Stimulated activated naive B cell treated with anti-CD40 and anti-IgM and Interleukin-4, amounts not matched to agents 10 μg/mL and 1 μg/mL and 100 μg/mL, for 72 hours (primary cell): ENCODE measurements around the gene DDX10.

Experiments used
- ATAC-seq, 2 donors: fragments of 150-1000 bp; cut with Tn5 transposase; replicated peaks; 2 replicates each; pipeline ENCODE4 v1.10.0; 2021; ENCODE audit warnings: moderate library complexity in 1 of 2
- DNase-seq: peaks from one replicate; pipeline ENCODE4 v3.0.0; 2021
- H3K27ac Mint-ChIP-seq: one replicate; pipeline ENCODE4 v1.8.0; 2022; ENCODE audit warnings: mild to moderate bottlenecking, mixed read lengths
- H3K27me3 Mint-ChIP-seq, 2 donors: one replicate each; pipeline ENCODE4 v1.8.0; 2022; ENCODE audit warnings: mixed read lengths in 2 of 2
- H3K36me3 Mint-ChIP-seq, 2 donors: one replicate each; pipeline ENCODE4 v1.8.0; 2022; ENCODE audit warnings: mixed read lengths in 2 of 2, mild to moderate bottlenecking in 1 of 2
- H3K4me1 Mint-ChIP-seq, 2 donors: one replicate each; pipeline ENCODE4 v1.8.0; 2022; ENCODE audit warnings: mixed read lengths in 2 of 2, mild to moderate bottlenecking in 1 of 2
- H3K4me3 Mint-ChIP-seq, 2 donors: one replicate each; pipeline ENCODE4 v1.8.0; 2022; ENCODE audit warnings: mild to moderate bottlenecking in 2 of 2, mixed read lengths in 2 of 2, moderate library complexity in 1 of 2
- H3K9me3 Mint-ChIP-seq, 2 donors: one replicate each; pipeline ENCODE4 v1.8.0; 2022; ENCODE audit warnings: mixed read lengths in 2 of 2, mild to moderate bottlenecking in 1 of 2

The DDX10 gene

DNA sequence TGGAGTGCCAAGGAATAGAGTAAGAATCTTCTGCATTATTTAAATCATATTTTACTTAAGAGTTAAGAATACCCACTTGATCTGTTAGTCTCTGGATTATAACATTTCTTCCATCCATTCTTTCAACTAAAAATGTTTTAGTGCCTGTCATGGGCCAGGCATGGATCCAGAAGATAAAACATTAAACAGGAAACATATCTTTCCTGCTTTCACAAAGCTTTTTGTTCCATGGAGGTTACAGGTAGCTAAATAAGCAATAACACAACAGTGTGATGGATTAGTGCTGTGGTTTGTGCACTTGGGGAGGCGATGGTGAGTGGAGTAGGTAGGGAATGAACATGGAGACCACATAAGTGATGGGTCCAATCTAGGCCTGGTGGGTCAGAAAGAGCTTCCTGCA, 258.5 kb downstream of the DDX10 start:
- peaks cover 12 to 37% of the 10 kb centered on the region in 2 donors for H3K36me3 Mint-ChIP-seq
- ATAC-seq (no peak), DNase-seq (no peak)
- no peaks in the 10 kb centered on the region for H3K27me3 Mint-ChIP-seq
- H3K4me3 Mint-ChIP-seq, result no peak overlapping the region
- no peaks in the 10 kb centered on the region for H3K4me1 Mint-ChIP-seq
- H3K27ac Mint-ChIP-seq, result no peak overlapping the region
- no peaks in the 10 kb centered on the region for H3K9me3 Mint-ChIP-seq

DNA sequence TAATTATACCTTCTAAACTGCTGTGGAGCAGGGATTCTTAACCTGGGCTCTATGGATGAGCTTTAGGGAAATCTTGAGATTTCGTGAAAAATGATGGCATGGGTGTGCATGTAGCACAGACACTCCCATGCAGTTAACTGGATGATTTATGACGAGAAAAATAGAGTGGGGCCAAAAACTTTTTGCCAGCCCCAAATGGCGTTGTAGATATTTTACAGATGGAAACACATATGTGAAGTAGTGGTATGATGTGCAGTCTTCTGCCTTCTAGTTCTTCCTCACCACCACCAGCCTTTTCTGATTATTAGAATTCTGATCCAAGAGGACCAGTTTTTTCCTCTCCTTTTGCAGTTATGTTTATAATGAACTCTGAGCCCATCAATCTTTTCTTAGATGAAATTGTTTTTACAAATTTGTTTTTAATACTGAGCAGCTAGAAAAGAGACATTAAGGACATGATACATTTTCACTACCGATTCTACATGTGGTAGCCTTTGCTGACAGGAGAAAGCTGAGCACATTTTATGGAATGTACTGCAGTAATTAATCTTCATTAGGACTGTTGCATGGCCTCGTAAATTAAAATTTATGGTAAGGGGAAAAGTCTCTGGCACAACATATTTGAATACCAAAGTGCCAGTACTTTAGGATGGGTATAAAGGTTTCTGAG, 261.4 kb downstream of the DDX10 start:
- H3K4me3 Mint-ChIP-seq, result no peak overlapping the region
- peaks cover 16 to 34% of the 10 kb centered on the region in 2 donors for H3K36me3 Mint-ChIP-seq
- no peaks in the 10 kb centered on the region for H3K9me3 Mint-ChIP-seq
- H3K4me1 Mint-ChIP-seq, result no peaks in the 10 kb centered on the region
- ATAC-seq (no peak), DNase-seq (no peak)
- no peak overlapping the region for H3K27ac Mint-ChIP-seq
- H3K27me3 Mint-ChIP-seq, result no peaks in the 10 kb centered on the region

DNA sequence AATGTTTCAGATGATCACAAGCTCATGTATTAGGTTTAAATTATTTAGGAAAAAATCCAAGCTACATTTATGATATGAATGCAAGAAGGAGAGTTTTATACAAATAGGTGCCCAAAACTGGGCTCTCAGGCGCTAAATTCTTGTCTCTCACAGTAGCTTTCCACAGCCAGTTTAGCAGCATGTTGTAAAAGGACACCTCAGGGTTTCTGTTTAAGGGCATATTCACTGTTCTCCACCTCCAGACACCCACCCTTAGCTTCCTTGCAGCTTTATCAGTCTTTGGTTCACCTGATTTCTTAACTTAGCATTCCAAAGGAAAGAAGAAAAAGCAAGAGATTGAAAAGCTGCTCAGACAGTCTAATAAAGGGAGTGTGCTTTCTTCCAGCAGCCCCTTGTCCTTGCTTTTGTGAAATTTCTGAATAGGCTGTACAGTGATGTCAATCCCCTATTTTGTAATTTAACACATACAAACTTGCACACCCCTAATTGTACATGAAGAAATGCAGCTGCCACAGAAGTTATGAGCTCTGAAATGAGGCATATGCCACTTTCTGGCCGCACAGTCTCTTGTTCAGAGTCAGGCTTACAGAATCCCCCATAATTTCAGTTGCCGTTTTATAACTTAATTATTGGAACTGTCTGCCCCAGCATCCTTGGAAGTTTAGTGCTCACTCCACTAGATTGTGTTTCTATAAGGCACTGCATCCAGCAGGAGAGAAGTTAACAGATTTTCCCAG, 262.1 kb downstream of the DDX10 start:
- no peak overlapping the region for H3K4me3 Mint-ChIP-seq
- no peaks in the 10 kb centered on the region for H3K4me1 Mint-ChIP-seq
- H3K9me3 Mint-ChIP-seq, result no peaks in the 10 kb centered on the region
- DNase-seq (no peak), ATAC-seq (no peak)
- H3K27me3 Mint-ChIP-seq, result no peaks in the 10 kb centered on the region
- H3K36me3 Mint-ChIP-seq, result peaks cover 13 to 31% of the 10 kb centered on the region in 2 donors
- no peak overlapping the region for H3K27ac Mint-ChIP-seq

DNA sequence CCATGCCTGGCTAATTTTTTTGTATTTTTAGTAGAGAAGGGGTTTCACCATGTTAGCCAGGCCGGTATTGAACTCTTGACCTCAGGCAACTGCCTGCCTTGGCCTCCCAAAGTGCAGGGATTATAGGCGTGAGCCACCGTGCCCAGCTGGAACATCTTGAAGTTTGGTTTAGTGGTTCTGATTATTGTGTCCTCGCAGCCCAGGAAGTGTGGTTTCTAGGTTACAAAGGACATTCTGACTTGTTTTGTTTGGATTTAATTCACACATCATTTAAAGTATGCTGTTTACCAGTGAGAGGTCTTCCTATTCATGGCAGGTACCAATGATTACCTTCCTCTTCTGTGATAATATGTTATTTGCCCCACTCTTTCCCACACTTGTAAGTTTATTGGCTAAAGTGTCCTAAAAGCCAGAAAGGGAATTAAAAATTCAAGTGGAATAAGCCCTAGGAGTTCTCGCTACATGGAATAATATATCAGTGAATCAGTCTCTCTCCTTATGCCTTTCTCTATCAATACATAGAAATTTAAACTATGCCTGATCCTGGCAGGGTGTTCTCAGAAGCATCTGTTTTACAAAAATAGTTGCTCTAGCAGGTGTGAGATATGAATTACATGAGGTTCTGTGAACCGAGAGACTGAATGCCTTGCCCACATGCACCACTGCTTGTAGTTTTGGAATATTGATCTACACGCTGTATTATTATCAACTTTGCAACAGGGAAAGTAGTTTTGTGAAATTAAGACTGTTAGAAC, 263.1 kb downstream of the DDX10 start:
- DNase-seq, result no peak
- Mint-ChIP-seq H3K36me3 (peaks cover 16 to 37% of the 10 kb centered on the region in 2 donors), H3K4me1 (no peaks in the 10 kb centered on the region), H3K4me3 (no peak overlapping the region), H3K9me3 (no peaks in the 10 kb centered on the region), H3K27me3 (no peaks in the 10 kb centered on the region), H3K27ac (no peak overlapping the region)
- ATAC-seq, result no peak

DNA sequence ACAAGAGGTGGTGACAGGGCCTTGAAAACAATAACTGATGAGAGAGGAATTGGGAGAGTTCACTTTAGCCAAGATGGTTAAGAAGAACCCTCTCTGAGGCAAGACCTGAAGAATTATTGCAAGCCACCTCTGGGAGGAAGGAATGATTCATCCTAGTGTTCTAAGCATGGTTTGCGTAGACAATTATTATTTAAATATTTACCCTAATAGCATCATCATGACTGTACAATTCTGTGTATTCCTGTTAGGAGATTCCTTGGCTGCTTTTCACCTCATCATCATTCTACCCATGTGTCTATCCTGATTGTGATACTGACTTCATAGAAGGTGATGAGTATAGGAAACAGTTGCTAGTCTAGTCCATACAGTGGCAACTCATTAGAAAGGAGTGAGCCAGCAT, 264.4 kb downstream of the DDX10 start:
- DNase-seq, result no peak
- Mint-ChIP-seq H3K4me3 (no peak overlapping the region), H3K9me3 (no peaks in the 10 kb centered on the region)

DNA sequence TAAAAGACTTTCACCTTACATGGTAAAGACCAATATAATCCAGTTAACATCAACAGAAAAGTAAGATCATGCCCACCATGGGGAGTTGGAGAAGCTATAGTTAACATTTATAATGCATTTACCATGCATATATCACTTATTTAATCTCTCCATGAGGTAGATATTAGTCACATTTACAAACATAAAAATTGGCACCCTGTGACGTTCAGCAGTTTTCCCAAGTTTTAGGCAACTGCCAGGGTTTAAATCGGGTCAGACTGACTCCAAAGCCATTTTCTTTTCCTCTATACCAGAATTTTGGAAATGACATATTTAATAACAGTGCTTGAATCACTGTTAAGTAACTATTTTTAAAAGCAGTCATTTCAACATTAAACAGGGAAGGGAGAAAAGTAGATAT, 266.3 kb downstream of the DDX10 start:
- Mint-ChIP-seq H3K27me3 (no peaks in the 10 kb centered on the region), H3K9me3 (no peaks in the 10 kb centered on the region), H3K4me3 (no peak overlapping the region), H3K27ac (peak overlapping the region; percentile 56), H3K4me1 (no peaks in the 10 kb centered on the region), H3K36me3 (peaks cover 15 to 37% of the 10 kb centered on the region in 2 donors)
- DNase-seq (no peak), ATAC-seq (no peak)

More for the DNA sequence above, 264.4 kb downstream of the DDX10 start:
- ATAC-seq, result no peak
- no peak overlapping the region for H3K27ac Mint-ChIP-seq
- no peaks in the 10 kb centered on the region for H3K27me3 Mint-ChIP-seq
- peaks cover 19 to 41% of the 10 kb centered on the region in 2 donors for H3K36me3 Mint-ChIP-seq
- no peaks in the 10 kb centered on the region for H3K4me1 Mint-ChIP-seq

DNA sequence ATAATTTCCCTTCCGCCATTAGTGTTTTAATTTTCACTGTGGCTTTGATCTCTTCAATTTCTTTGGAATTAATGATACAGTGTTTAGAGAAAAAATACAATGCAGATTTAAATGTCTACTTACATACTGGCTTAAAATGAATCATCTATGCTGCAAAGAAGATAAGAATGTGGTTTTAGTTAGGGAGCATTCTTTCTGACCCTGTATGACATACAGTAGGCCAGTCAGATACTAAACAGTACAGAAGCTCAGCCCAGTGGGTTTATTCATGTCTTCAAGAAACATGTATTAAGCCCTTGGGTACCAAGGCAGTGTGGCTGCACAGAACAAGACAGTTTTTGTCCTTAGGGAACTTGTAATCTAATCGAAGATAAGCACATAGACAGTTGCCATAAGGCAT, 268.8 kb downstream of the DDX10 start:
- no peak for DNase-seq
- H3K27ac Mint-ChIP-seq, result no peak overlapping the region
- no peak overlapping the region for H3K4me3 Mint-ChIP-seq

DNA sequence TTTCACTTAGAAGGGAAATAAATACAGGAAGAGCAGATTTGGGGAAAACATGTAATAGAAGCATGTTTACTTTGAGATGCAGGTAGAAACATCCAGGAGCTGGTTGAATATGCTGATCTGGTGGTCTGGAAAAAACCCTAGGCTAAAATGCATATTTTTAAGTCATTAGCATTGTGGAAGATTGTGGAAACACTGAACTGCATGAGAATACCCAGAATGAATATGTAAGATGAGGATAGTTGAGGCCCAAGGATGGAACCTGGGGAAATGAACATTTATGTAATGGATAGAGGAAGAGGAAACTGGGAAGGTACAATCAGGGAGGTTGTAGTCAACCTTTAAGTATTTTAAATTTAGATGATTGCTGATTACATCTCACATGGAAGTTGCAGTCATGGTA, 269.4 kb downstream of the DDX10 start:
- no peak overlapping the region for H3K4me3 Mint-ChIP-seq
- no peak for ATAC-seq
- no peaks in the 10 kb centered on the region for H3K4me1 Mint-ChIP-seq
- DNase-seq, result no peak
- H3K27ac Mint-ChIP-seq, result no peak overlapping the region
- no peaks in the 10 kb centered on the region for H3K27me3 Mint-ChIP-seq
- H3K36me3 Mint-ChIP-seq, result peaks cover 13 to 36% of the 10 kb centered on the region in 2 donors
- no peaks in the 10 kb centered on the region for H3K9me3 Mint-ChIP-seq

More for the DNA sequence above, 268.8 kb downstream of the DDX10 start:
- no peak for ATAC-seq
- Mint-ChIP-seq H3K9me3 (no peaks in the 10 kb centered on the region), H3K4me1 (no peaks in the 10 kb centered on the region), H3K36me3 (peaks cover 15 to 40% of the 10 kb centered on the region in 2 donors), H3K27me3 (no peaks in the 10 kb centered on the region)

DNA sequence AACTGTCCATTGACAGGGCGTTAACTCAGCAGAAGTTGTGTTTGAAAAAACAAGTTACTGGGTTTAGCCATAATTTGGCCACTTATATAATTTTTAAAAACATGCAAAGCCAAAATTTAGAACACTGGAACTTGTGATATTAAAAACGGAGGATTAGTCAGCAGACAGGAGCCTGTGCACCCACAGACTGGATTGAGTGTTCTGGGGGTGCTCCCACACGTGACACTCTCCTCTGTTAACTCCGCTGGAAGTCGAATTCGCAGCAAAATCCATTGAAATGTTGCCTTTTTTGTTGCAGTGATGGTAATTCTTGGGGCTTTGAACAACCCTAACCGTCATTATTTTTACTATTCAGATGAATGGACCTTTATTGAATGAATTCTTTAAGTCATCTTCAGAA, 269.8 kb downstream of the DDX10 start:
- no peaks in the 10 kb centered on the region for H3K27me3 Mint-ChIP-seq
- ATAC-seq, result no peak
- H3K36me3 Mint-ChIP-seq, result peaks cover 13 to 37% of the 10 kb centered on the region in 2 donors
- no peaks in the 10 kb centered on the region for H3K4me1 Mint-ChIP-seq
- H3K27ac Mint-ChIP-seq, result no peak overlapping the region
- DNase-seq, result no peak
- H3K9me3 Mint-ChIP-seq, result no peaks in the 10 kb centered on the region
- H3K4me3 Mint-ChIP-seq, result no peak overlapping the region

DNA sequence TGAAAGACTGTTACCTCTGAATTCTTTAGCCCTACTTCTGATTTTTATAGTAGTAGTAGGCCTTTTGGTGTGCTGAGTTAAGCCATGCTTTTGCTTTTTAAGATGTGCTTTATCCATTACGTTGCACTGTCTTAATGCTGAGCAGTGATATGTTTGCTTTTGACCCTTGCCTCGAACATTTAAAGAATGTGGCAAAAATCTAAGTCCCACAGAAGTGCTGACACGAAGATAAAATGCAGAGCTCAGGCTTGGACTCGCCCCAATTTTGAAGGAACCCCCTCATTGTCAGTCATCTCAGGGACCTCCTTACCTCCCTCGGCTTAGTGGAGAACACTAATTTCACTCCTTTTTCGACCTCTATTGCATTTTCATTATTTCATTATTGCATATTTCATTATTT, 272.9 kb downstream of the DDX10 start:
- Mint-ChIP-seq H3K27me3 (no peaks in the 10 kb centered on the region), H3K4me3 (no peak overlapping the region), H3K9me3 (no peaks in the 10 kb centered on the region), H3K36me3 (peaks cover 30 to 52% of the 10 kb centered on the region in 2 donors), H3K27ac (no peak overlapping the region), H3K4me1 (no peaks in the 10 kb centered on the region)
- DNase-seq, result no peak
- no peak for ATAC-seq

DNA sequence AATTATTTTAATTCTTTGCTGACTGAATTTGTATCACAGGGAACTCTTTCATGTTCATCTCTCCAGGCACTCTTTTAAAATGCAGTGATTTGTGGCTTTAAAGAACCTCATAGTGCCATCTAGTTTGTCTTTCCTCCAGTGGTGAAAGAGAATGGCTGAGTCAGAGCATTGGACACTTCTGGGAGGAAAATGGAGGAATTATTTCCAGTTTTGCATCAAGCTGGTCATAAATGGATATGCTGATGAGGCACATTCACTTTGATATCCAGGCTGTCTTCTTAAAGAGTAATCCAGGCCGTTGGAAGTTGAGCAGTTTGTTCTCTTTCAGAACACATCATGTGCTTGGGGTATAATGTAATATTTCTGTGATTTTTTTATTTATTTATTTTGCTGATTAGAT, 273.7 kb downstream of the DDX10 start:
- Mint-ChIP-seq H3K4me3 (no peak overlapping the region), H3K4me1 (no peaks in the 10 kb centered on the region), H3K36me3 (peaks cover 27 to 51% of the 10 kb centered on the region in 2 donors), H3K27me3 (no peaks in the 10 kb centered on the region), H3K27ac (no peak overlapping the region), H3K9me3 (no peaks in the 10 kb centered on the region)
- DNase-seq (no peak), ATAC-seq (no peak)

DNA sequence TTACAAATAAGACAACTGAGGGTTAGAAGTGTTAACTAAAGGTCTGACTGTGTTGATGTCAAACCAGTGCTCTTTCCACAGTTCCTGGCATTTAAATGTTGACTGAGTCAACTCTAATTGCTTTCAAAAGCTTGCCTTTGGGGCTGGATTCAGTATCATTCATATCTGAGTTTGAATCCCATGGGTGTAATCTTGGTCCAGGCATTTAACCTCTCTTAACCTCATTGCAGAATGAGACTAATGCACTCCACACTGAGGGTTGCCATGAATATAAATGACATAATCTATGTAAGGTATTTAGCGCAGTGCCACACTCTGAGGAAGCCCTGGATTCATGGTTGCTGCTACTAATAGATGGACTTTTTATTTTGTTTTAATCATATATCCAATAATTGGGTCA, 274.3 kb downstream of the DDX10 start:
- H3K27ac Mint-ChIP-seq, result no peak overlapping the region
- H3K9me3 Mint-ChIP-seq, result no peaks in the 10 kb centered on the region

DNA sequence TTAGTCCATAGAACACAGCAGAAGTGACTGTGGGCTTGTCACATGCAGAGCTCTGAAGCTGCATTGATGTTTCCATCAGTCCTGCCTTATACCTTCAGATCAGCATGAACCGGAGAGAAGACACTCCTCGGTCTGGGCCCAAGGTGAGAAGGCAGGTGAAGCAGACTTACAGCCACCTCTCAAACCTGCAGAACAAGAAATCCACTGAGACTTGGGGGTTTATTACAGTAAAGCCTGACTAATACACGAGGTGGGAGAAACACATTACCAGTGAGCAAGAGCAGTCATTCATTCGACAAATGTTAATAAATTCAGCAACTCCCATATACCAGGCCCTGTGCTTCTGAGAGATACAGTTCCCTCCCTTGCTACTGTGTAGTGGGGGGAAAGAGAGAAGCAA, 279.0 kb downstream of the DDX10 start:
- no peaks in the 10 kb centered on the region for H3K4me1 Mint-ChIP-seq
- H3K27ac Mint-ChIP-seq, result no peak overlapping the region
- ATAC-seq, result no peak
- H3K9me3 Mint-ChIP-seq, result peaks cover 3% of the 10 kb centered on the region in 2 donors
- no peaks in the 10 kb centered on the region for H3K27me3 Mint-ChIP-seq
- no peak for DNase-seq
- H3K4me3 Mint-ChIP-seq, result no peak overlapping the region
- peaks cover 47 to 71% of the 10 kb centered on the region in 2 donors for H3K36me3 Mint-ChIP-seq

More for the DNA sequence above, 274.3 kb downstream of the DDX10 start:
- ATAC-seq (no peak), DNase-seq (no peak)
- Mint-ChIP-seq H3K4me3 (no peak overlapping the region), H3K36me3 (peaks cover 30 to 51% of the 10 kb centered on the region in 2 donors), H3K4me1 (no peaks in the 10 kb centered on the region), H3K27me3 (no peaks in the 10 kb centered on the region)

DNA sequence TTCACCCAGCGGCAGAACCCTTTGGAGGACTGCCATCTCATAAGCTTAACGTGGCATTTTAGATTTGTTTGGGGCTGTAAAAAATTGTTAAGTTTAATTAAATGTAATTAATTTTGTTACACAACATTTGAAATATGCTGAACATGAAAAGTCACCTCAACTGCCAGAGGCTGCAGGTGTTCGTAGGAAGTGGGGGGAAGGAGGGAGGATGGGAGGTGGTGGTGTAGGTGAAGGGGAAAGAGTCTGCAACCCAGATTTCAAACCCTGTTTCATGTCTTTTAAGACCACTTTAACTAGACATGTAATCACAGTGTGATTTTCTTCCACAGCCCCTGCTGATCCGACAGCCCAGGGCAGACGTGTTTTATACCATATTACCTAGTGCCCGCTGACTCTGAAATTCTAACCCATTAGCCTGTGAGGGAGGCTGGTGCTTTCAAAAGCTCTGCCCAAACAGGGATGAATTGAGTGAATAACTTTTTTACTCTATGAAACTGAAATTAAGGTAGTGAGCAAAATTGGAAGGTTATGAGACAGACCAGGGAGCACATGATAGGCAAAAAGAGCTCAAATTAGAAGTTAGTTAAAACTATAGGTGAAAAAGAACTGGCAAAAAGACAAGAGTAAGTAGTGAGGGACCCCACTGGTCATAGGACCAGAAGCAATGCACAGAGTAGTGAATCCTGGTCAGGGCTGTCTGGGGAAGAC, 279.8 kb downstream of the DDX10 start:
- DNase-seq, result no peak
- H3K4me3 Mint-ChIP-seq, result no peak overlapping the region
- no peaks in the 10 kb centered on the region for H3K27me3 Mint-ChIP-seq
- H3K36me3 Mint-ChIP-seq, result peaks cover 53 to 78% of the 10 kb centered on the region in 2 donors
- H3K27ac Mint-ChIP-seq, result no peak overlapping the region
- ATAC-seq, result no peak
- H3K4me1 Mint-ChIP-seq, result no peaks in the 10 kb centered on the region
- peaks cover 3 to 5% of the 10 kb centered on the region in 2 donors for H3K9me3 Mint-ChIP-seq
